ENCODE results near the gene PAFAH1B2.

DNA sequence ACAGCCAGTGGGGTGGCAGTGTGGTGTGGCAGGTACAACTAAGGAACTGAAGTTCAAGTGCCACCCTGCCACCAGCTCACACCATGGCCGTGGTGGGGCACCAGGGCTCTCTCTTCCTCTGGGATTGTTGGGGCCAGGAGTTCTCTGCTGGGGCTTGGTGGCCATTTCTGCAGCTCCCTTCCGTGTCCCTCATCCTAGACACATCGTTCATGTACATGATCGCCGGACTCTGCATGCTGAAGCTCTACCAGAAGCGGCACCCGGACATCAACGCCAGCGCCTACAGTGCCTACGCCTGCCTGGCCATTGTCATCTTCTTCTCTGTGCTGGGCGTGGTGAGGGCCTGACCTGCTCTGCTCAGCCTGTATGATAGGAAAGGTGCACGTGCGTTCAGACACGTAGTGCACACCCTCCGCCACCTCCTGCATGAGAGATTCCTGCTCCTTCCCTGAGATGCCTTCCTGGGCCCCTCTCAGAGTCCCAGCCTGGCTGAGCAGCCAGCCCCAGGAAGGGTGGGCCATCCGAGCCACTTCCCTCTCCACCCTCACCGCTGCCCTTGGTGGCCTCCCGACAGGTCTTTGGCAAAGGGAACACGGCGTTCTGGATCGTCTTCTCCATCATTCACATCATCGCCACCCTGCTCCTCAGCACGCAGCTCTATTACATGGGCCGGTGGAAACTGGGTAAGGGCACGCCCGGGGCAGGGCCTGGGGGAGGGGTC, 47.8 kb downstream of the PAFAH1B2 start:
- TF ChIP-seq, protein P1, sequence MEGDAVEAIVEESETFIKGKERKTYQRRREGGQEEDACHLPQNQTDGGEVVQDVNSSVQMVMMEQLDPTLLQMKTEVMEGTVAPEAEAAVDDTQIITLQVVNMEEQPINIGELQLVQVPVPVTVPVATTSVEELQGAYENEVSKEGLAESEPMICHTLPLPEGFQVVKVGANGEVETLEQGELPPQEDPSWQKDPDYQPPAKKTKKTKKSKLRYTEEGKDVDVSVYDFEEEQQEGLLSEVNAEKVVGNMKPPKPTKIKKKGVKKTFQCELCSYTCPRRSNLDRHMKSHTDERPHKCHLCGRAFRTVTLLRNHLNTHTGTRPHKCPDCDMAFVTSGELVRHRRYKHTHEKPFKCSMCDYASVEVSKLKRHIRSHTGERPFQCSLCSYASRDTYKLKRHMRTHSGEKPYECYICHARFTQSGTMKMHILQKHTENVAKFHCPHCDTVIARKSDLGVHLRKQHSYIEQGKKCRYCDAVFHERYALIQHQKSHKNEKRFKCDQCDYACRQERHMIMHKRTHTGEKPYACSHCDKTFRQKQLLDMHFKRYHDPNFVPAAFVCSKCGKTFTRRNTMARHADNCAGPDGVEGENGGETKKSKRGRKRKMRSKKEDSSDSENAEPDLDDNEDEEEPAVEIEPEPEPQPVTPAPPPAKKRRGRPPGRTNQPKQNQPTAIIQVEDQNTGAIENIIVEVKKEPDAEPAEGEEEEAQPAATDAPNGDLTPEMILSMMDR (IDR thresholded peaks at IDR 0.05 in 4 of 5, conservative IDR thresholded peaks at IDR 0.05 in 1 of 5), result no peak
- no peak for TF ChIP-seq POLR2A (IDR thresholded peaks at IDR 0.05)
